ENCODE data around the gene ZNF580. TPM values are rescaled to one million over a fixed set of nuclear protein-coding genes. Genes with fewer than 3 reads are reported as not detected.

The ZNF580 gene
- total RNA-seq, 5 donors from 2014 or later (not counting 1 experiment from before 2014, with no cell fraction given) = 44.6 to 116 (median 94.2) TPM

GRCh38 chr19:55633861-55634260, 6.9 kb upstream of the ZNF580 start:
- no peaks in the 10 kb centered on the region for H3K27me3 Mint-ChIP-seq
- Histone ChIP-seq H3K36me3 (ENCODE audit: control insufficient read depth in 2 of 2, extremely low read depth in 1 of 2, insufficient read depth in 1 of 2, low read length in 1 of 2) (peaks cover 0 to 2% of the 10 kb centered on the region in 2 donors), H3K27me3 (replicated peaks in 1 of 2; ENCODE audit: control insufficient read depth in 2 of 2, extremely low read depth in 1 of 2, insufficient read depth in 2 of 2, low read length in 1 of 2) (peaks cover 0 to 3% of the 10 kb centered on the region in 2 experiments), H3K9me3 (no peaks in the 10 kb centered on the region), H3K27ac (ENCODE audit: low read length) (peak overlapping the region; percentile 99), H3K4me3 (ENCODE audit: control insufficient read depth in 1 of 2, extremely low read depth in 1 of 2, low read length in 1 of 2) (no peak overlapping the region), H3K4me1 (ENCODE audit: control insufficient read depth in 1 of 2, extremely low read depth in 1 of 2, insufficient read depth in 2 of 2, low read length in 2 of 2) (peaks cover 18 to 50% of the 10 kb centered on the region in 2 experiments)
- H3K36me3 Mint-ChIP-seq = peaks cover 14% of the 10 kb centered on the region
- ChIA-PET CTCF (interaction anchor here (0.7 to 3.5 kb wide), 9 partner anchors 10 to 130 kb away, joined by 3 to 21 read pairs (median 10); partner anchors contain the start of genes FIZ1 (in 1 of the 2) and ZNF784 (in 1 of the 2)), POLR2A (interaction anchor here in 1 of 2 donors (0.5 to 0.6 kb wide), 2 partner anchors 11 to 295 kb away, joined by 3 read pairs; no protein-coding TSS in a partner anchor)
- 100% methylated on average over 1 of the region's 8 CpGs for WGBS (ENCODE audit: insufficient coverage)
- peak overlapping the region in 1 of 2 donors; percentile 75 for H3K27ac Mint-ChIP-seq
- peak overlapping the region; percentile 65 to 100 (median 98) for H3K4me3 Mint-ChIP-seq
- ATAC-seq (replicated peaks in 1 of 4) (no peak), DNase-seq (no peak)
- no peaks in the 10 kb centered on the region for H3K9me3 Mint-ChIP-seq
- H3K4me1 Mint-ChIP-seq = peaks cover 50 to 53% (median 53%) of the 10 kb centered on the region in 3 donors

- no peaks in the 10 kb centered on the region for H3K27me3 ChIP-seq (replicated peaks in 1 of 2; ENCODE audit: control insufficient read depth in 2 of 2, extremely low read depth in 1 of 2, insufficient read depth in 2 of 2, low read length in 1 of 2)
- Mint-ChIP-seq H3K27me3 (no peaks in the 10 kb centered on the region), H3K4me1 (peaks cover 60 to 65% (median 64%) of the 10 kb centered on the region in 3 donors), H3K36me3 (peaks cover 17% of the 10 kb centered on the region), H3K9me3 (no peaks in the 10 kb centered on the region), H3K4me3 (peak overlapping the region; percentile 98 to 100 (median 99)), H3K27ac (peak overlapping the region; percentile 100)
- H3K36me3 ChIP-seq (ENCODE audit: control insufficient read depth in 2 of 2, extremely low read depth in 1 of 2, insufficient read depth in 1 of 2, low read length in 1 of 2) = peaks cover 0 to 2% of the 10 kb centered on the region in 2 donors
- ChIA-PET CTCF (no interaction called here), POLR2A (interaction anchor here (0.8 kb wide), 2 partner anchors 174 to 517 kb away, joined by 3 to 5 read pairs; partner anchors contain the start of gene ISOC2 (in 1 of the 2))
- H3K9me3 ChIP-seq = no peaks in the 10 kb centered on the region
- peaks cover 18 to 65% of the 10 kb centered on the region in 2 experiments for H3K4me1 ChIP-seq (ENCODE audit: control insufficient read depth in 1 of 2, extremely low read depth in 1 of 2, insufficient read depth in 2 of 2, low read length in 2 of 2)
- DNase-seq = peak in 2 of 35 experiments; percentile 37 to 44
- H3K4me3 ChIP-seq (ENCODE audit: control insufficient read depth in 1 of 2, extremely low read depth in 1 of 2, low read length in 1 of 2) = peak overlapping the region; percentile 85 to 98
- peak overlapping the region; percentile 99 for H3K27ac ChIP-seq (ENCODE audit: low read length)
- ATAC-seq (replicated peaks in 1 of 4) = no peak
- whole genome bisulfite sequencing (ENCODE audit: insufficient coverage) = 23% methylated on average over 9 of the region's 9 CpGs
Observed at GRCh38 chr19:55635334-55635717, 5.5 kb upstream of the ZNF580 start.

- ChIA-PET POLR2A (interaction anchor here (0.8 to 1.3 kb wide), 2 partner anchors 11 to 174 kb away, joined by 3 to 4 read pairs; partner anchors contain the start of gene ISOC2 (in 1 of the 2)), CTCF (interaction anchor here in 1 of 2 donors (1.8 kb wide), 1 partner anchor 19 kb away, joined by 4 read pairs; no protein-coding TSS in a partner anchor)
- ATAC-seq (replicated peaks in 1 of 4) (no peak), DNase-seq (no peak)
- Histone ChIP-seq H3K9me3 (no peaks in the 10 kb centered on the region), H3K27me3 (replicated peaks in 1 of 2; ENCODE audit: control insufficient read depth in 2 of 2, extremely low read depth in 1 of 2, insufficient read depth in 2 of 2, low read length in 1 of 2) (no peaks in the 10 kb centered on the region), H3K27ac (ENCODE audit: low read length) (peak overlapping the region; percentile 99), H3K4me3 (ENCODE audit: control insufficient read depth in 1 of 2, extremely low read depth in 1 of 2, low read length in 1 of 2) (peak overlapping the region; percentile 85 to 98), H3K36me3 (ENCODE audit: control insufficient read depth in 2 of 2, extremely low read depth in 1 of 2, insufficient read depth in 1 of 2, low read length in 1 of 2) (peaks cover 0 to 2% of the 10 kb centered on the region in 2 donors), H3K4me1 (ENCODE audit: control insufficient read depth in 1 of 2, extremely low read depth in 1 of 2, insufficient read depth in 2 of 2, low read length in 2 of 2) (peaks cover 18 to 69% of the 10 kb centered on the region in 2 experiments)
- peak overlapping the region; percentile 100 for H3K27ac Mint-ChIP-seq
- peak overlapping the region; percentile 98 to 100 (median 99) for H3K4me3 Mint-ChIP-seq
- no peaks in the 10 kb centered on the region for H3K9me3 Mint-ChIP-seq
- H3K27me3 Mint-ChIP-seq = no peaks in the 10 kb centered on the region
- H3K4me1 Mint-ChIP-seq = peaks cover 63 to 68% (median 67%) of the 10 kb centered on the region in 3 donors
- WGBS (ENCODE audit: insufficient coverage) = 61% methylated on average over 7 of the region's 7 CpGs
- H3K36me3 Mint-ChIP-seq = peaks cover 17% of the 10 kb centered on the region
Observed at GRCh38 chr19:55635856-55636440, 4.9 kb upstream of the ZNF580 start.

GRCh38 chr19:55636723-55637122, 4.1 kb upstream of the ZNF580 start:
- Histone ChIP-seq H3K27me3 (replicated peaks in 1 of 2; ENCODE audit: control insufficient read depth in 2 of 2, extremely low read depth in 1 of 2, insufficient read depth in 2 of 2, low read length in 1 of 2) (no peaks in the 10 kb centered on the region), H3K36me3 (ENCODE audit: control insufficient read depth in 2 of 2, extremely low read depth in 1 of 2, insufficient read depth in 1 of 2, low read length in 1 of 2) (peaks cover 0 to 2% of the 10 kb centered on the region in 2 donors), H3K9me3 (no peaks in the 10 kb centered on the region), H3K27ac (ENCODE audit: low read length) (peak overlapping the region; percentile 99), H3K4me1 (ENCODE audit: control insufficient read depth in 1 of 2, extremely low read depth in 1 of 2, insufficient read depth in 2 of 2, low read length in 2 of 2) (peaks cover 16 to 71% of the 10 kb centered on the region in 2 experiments), H3K4me3 (ENCODE audit: control insufficient read depth in 1 of 2, extremely low read depth in 1 of 2, low read length in 1 of 2) (no peak overlapping the region)
- ATAC-seq (replicated peaks in 1 of 4) = no peak
- no peak for DNase-seq
- Mint-ChIP-seq H3K4me1 (peaks cover 65 to 69% (median 68%) of the 10 kb centered on the region in 3 donors), H3K27me3 (no peaks in the 10 kb centered on the region), H3K36me3 (peaks cover 17% of the 10 kb centered on the region), H3K4me3 (peak overlapping the region; percentile 98 to 100 (median 99)), H3K27ac (peak overlapping the region; percentile 100), H3K9me3 (no peaks in the 10 kb centered on the region)
- ChIA-PET POLR2A (interaction anchor here in 1 of 2 donors (1.3 kb wide), 1 partner anchor 10 kb away, joined by 4 read pairs; no protein-coding TSS in a partner anchor), CTCF (interaction anchor here in 1 of 2 donors (1.0 to 1.8 kb wide), 4 partner anchors 10 to 18 kb away, joined by 3 to 5 read pairs (median 4); no protein-coding TSS in a partner anchor)
- WGBS (ENCODE audit: insufficient coverage) = 100% methylated on average over 2 of the region's 4 CpGs

- Histone ChIP-seq H3K4me3 (ENCODE audit: control insufficient read depth in 1 of 2, extremely low read depth in 1 of 2, low read length in 1 of 2) (no peak overlapping the region), H3K36me3 (ENCODE audit: control insufficient read depth in 2 of 2, extremely low read depth in 1 of 2, insufficient read depth in 1 of 2, low read length in 1 of 2) (peaks cover 0 to 2% of the 10 kb centered on the region in 2 donors), H3K9me3 (no peaks in the 10 kb centered on the region), H3K27me3 (replicated peaks in 1 of 2; ENCODE audit: control insufficient read depth in 2 of 2, extremely low read depth in 1 of 2, insufficient read depth in 2 of 2, low read length in 1 of 2) (no peaks in the 10 kb centered on the region), H3K4me1 (ENCODE audit: control insufficient read depth in 1 of 2, extremely low read depth in 1 of 2, insufficient read depth in 2 of 2, low read length in 2 of 2) (peaks cover 20 to 72% of the 10 kb centered on the region in 2 experiments), H3K27ac (ENCODE audit: low read length) (no peak overlapping the region)
- ATAC-seq (replicated peaks in 1 of 4) = no peak
- POLR2A ChIA-PET = no interaction called here
- peak overlapping the region; percentile 64 to 79 for H3K27ac Mint-ChIP-seq
- peaks cover 0 to 2% of the 10 kb centered on the region in 2 donors for H3K27me3 Mint-ChIP-seq
- CTCF ChIA-PET = interaction anchor here (0.6 to 1.8 kb wide), 7 partner anchors 10 to 502 kb away, joined by 3 to 12 read pairs (median 4); partner anchors contain the start of gene ZNF784 (in 1 of the 2)
- peaks cover 63 to 67% (median 67%) of the 10 kb centered on the region in 3 donors for H3K4me1 Mint-ChIP-seq
- no peaks in the 10 kb centered on the region for H3K9me3 Mint-ChIP-seq
- no peak for DNase-seq
- peak overlapping the region; percentile 35 to 98 (median 47) for H3K4me3 Mint-ChIP-seq
- H3K36me3 Mint-ChIP-seq = peaks cover 17% of the 10 kb centered on the region
- 79% methylated on average over 10 of the region's 11 CpGs for WGBS (ENCODE audit: insufficient coverage)
Observed at GRCh38 chr19:55637534-55637933, 3.3 kb upstream of the ZNF580 start.

- H3K4me3 Mint-ChIP-seq = peak overlapping the region; percentile 57 to 88 (median 67)
- H3K27me3 Mint-ChIP-seq = peaks cover 0 to 2% of the 10 kb centered on the region in 2 donors
- ChIA-PET POLR2A (no interaction called here), CTCF (interaction anchor here in 1 of 2 donors (0.6 to 0.8 kb wide), 3 partner anchors 8 to 33 kb away, joined by 4 to 5 read pairs (median 4); no protein-coding TSS in a partner anchor)
- WGBS (ENCODE audit: insufficient coverage) = 40% methylated on average over 1 of the region's 6 CpGs
- Histone ChIP-seq H3K27ac (ENCODE audit: low read length) (peak overlapping the region; percentile 9), H3K4me1 (ENCODE audit: control insufficient read depth in 1 of 2, extremely low read depth in 1 of 2, insufficient read depth in 2 of 2, low read length in 2 of 2) (peaks cover 24 to 78% of the 10 kb centered on the region in 2 experiments), H3K27me3 (replicated peaks in 1 of 2; ENCODE audit: control insufficient read depth in 2 of 2, extremely low read depth in 1 of 2, insufficient read depth in 2 of 2, low read length in 1 of 2) (no peaks in the 10 kb centered on the region), H3K36me3 (ENCODE audit: control insufficient read depth in 2 of 2, extremely low read depth in 1 of 2, insufficient read depth in 1 of 2, low read length in 1 of 2) (peaks cover 0 to 2% of the 10 kb centered on the region in 2 donors), H3K4me3 (ENCODE audit: control insufficient read depth in 1 of 2, extremely low read depth in 1 of 2, low read length in 1 of 2) (no peak overlapping the region), H3K9me3 (no peaks in the 10 kb centered on the region)
- H3K9me3 Mint-ChIP-seq = no peaks in the 10 kb centered on the region
- peaks cover 70 to 75% (median 72%) of the 10 kb centered on the region in 3 donors for H3K4me1 Mint-ChIP-seq
- peaks cover 17% of the 10 kb centered on the region for H3K36me3 Mint-ChIP-seq
- ATAC-seq (replicated peaks in 1 of 4) (no peak), DNase-seq (peak in 32 of 35 experiments; percentile 33 to 77 (median 58))
- peak overlapping the region; percentile 78 to 84 for H3K27ac Mint-ChIP-seq
Observed at GRCh38 chr19:55638864-55639359, 1.9 kb upstream of the ZNF580 start.

Data from T-cell (primary cell).